ENCODE measurements around the gene SMCO2. TPM values are rescaled to one million over a fixed set of nuclear protein-coding genes. Genes with fewer than 3 reads are reported as not detected.

SMCO2 gene
- total and polyA plus RNA-seq, 2 of the 13 experiments (the other 11 are each of a cell fraction or from before 2014, with no cell fraction given) = 0.15 TPM; not detected in 1

GRCh38 chr12:27497446-27497845, 50.9 kb downstream of the SMCO2 start (continued):
- TF ChIP-seq ZKSCAN1 (IDR thresholded peaks at IDR 0.05; ENCODE audit: low read length) = no peak
- TF ChIP-seq RXRA (CRISPR knock-in tag; IDR thresholded peaks at IDR 0.05) = no peak
- TF ChIP-seq ZNF329 (CRISPR knock-in tag; IDR thresholded peaks at IDR 0.05; ENCODE audit: low read depth) = no peak
- no peak for TF ChIP-seq KLF6 (CRISPR knock-in tag; IDR thresholded peaks at IDR 0.05)

- DNase-seq (ENCODE audit: low spot score) = no peak
- intact Hi-C loops (cut with micrococcal nuclease; ENCODE audit: unreplicated experiment) (no loop called here), in situ Hi-C loops (cut with HindIII; ENCODE audit: extremely low pct_ligation_motif_present, low pct_unique_long_range_greater_than_20kb) (no loop called here)
- no peaks in the 10 kb centered on the region for H3K79me2 ChIP-seq (ENCODE audit: insufficient read depth, low read length)
- H2AFZ ChIP-seq (ENCODE audit: low read length) = no peak overlapping the region
- no peak overlapping the region for H3K9ac ChIP-seq (ENCODE audit: insufficient read depth, low read depth, low read length)
- no peak for TF ChIP-seq TOPORS (CRISPR knock-in tag; IDR thresholded peaks at IDR 0.05)
- no peak for TF ChIP-seq YEATS4 (CRISPR knock-in tag; IDR thresholded peaks at IDR 0.05; ENCODE audit: borderline replicate concordance)
- no peak for TF ChIP-seq NCOR1 (IDR thresholded peaks at IDR 0.05; ENCODE audit: borderline replicate concordance, low read length)
- no peak for TF ChIP-seq U2AF2 (IDR thresholded peaks at IDR 0.05; ENCODE audit: low read depth, low read length)
- TF ChIP-seq SUZ12 (IDR thresholded peaks at IDR 0.05; ENCODE audit: low read depth, low read length) = no peak
- TF ChIP-seq MXI1 (IDR thresholded peaks at IDR 0.05; ENCODE audit: borderline replicate concordance, low read depth, low read length) = no peak
- no peak for TF ChIP-seq NFYB (CRISPR knock-in tag; IDR thresholded peaks at IDR 0.05)
- no peak for TF ChIP-seq MTA1 (CRISPR knock-in tag; IDR thresholded peaks at IDR 0.05; ENCODE audit: borderline replicate concordance)
- TF ChIP-seq PHB2 (IDR thresholded peaks at IDR 0.05; ENCODE audit: partially characterized antibody) = no peak
- no peak for TF ChIP-seq BHLHE40 (IDR thresholded peaks at IDR 0.05; ENCODE audit: low read length)
- TF ChIP-seq ZNF468 (CRISPR knock-in tag; IDR thresholded peaks at IDR 0.05) = no peak
- TF ChIP-seq PAX8 (CRISPR knock-in tag; IDR thresholded peaks at IDR 0.05; ENCODE audit: borderline replicate concordance) = no peak
- no peaks in the 10 kb centered on the region for H3K9me3 ChIP-seq (ENCODE audit: low read length)
- H3K36me3 ChIP-seq (replicated peaks in 1 of 2; ENCODE audit: control insufficient read depth in 1 of 2, insufficient read depth in 2 of 2, low read length in 2 of 2) = no peaks in the 10 kb centered on the region
- CTCF ChIA-PET (ENCODE audit: low intra/inter-chr PET ratio, low total read pairs) = no interaction called here
- no peaks in the 10 kb centered on the region for H4K20me1 ChIP-seq (ENCODE audit: insufficient read depth, low read length)
- FAIRE-seq = no peak
- no TSS peak for BruUV-seq (replicated peaks)
- ATAC-seq = no peak
- no peak overlapping the region for H3K4me3 ChIP-seq (replicated peaks in 1 of 3; ENCODE audit: insufficient read depth in 1 of 3, low read depth in 2 of 3, low read length in 3 of 3)
- H3K4me1 ChIP-seq (ENCODE audit: insufficient read depth, low read length) = no peaks in the 10 kb centered on the region
- H3K4me2 ChIP-seq (ENCODE audit: low read depth, low read length) = no peak overlapping the region
- POLR2A ChIA-PET = no interaction called here
- no peak overlapping the region for H3K27ac ChIP-seq (ENCODE audit: extremely low read length, insufficient read depth, low read length)
- WGBS (ENCODE audit: low lambda C conversion rate) = 44% methylated on average over 4 of the region's 4 CpGs
- H3K27me3 ChIP-seq (ENCODE audit: control insufficient read depth in 1 of 2, insufficient read depth in 2 of 2, low read length in 2 of 2) = no peaks in the 10 kb centered on the region
These were observed 51.6 kb downstream of the SMCO2 start for GRCh38 chr12:27498149-27498548.

Measured in HepG2 (cell line).